Testis (tissue), 3 donors: ENCODE measurements around the gene WNK1. TPM values are rescaled to one million over a fixed set of nuclear protein-coding genes. Genes with fewer than 3 reads are reported as not detected.

ENCODE experiments used
- DNase-seq: peaks from one replicate; pipeline ENCODE4 v3.0.0-alpha.2; 2019
- H3K27ac ChIP-seq, 2 donors: fragments of 200-600 bp; sonication (generic); one replicate each; pipeline ENCODE4 v1.5.1; 2019
- H3K27me3 ChIP-seq: fragments of 200-600 bp; sonication (generic); one replicate; pipeline ENCODE4 v1.5.1; 2019
- H3K36me3 ChIP-seq: fragments of 200-600 bp; sonication (generic); one replicate; pipeline ENCODE4 v1.5.1; 2017; ENCODE audit warnings: low read depth; ENCODE audit errors: missing control alignments
- H3K4me1 ChIP-seq: fragments of 200-600 bp; sonication (generic); one replicate; pipeline ENCODE4 v1.5.1; 2019
- H3K4me3 ChIP-seq, 2 donors: fragments of 200-600 bp; sonication (generic); one replicate each; pipeline ENCODE4 v1.5.1; 2017 to 2019
- H3K9me3 ChIP-seq: fragments of 200-600 bp; sonication (generic); one replicate; pipeline ENCODE4 v1.5.1; 2017
- CTCF ChIP-seq, 3 experiments: fragments of 450-650 bp in 2 of 3; fragments of 200-600 bp in 1 of 3; sonication (generic) in 1 of 3; IDR thresholded peaks; one replicate each; pipeline ENCODE4 v1.5.1; 2016 to 2019; ENCODE audit warnings: antibody characterized with exemption in 3 of 3, mild to moderate bottlenecking in 2 of 3, moderate library complexity in 1 of 3
- POLR2A ChIP-seq: fragments of 450-650 bp; IDR thresholded peaks from one replicate; pipeline ENCODE4 v1.6.1; 2017; ENCODE audit warnings: antibody characterized with exemption, mild to moderate bottlenecking, moderate library complexity
- WGBS, 2 donors: methylation state at CpG; one replicate each; pipeline ENCODE4 v1.1.5; 2018; 5-methylcytosine and 5-hydroxymethylcytosine counted together
- intact Hi-C: fragments of 100-400 bp; cut with DNase I; formaldehyde crosslinking; loops from one replicate; pipeline ENCODE4 v1.15.1; 2023; ENCODE audit warnings: low total_unique reads
- polyA plus RNA-seq: library from polyadenylated mRNA; stranded (reverse); fragments of 350-450 nt; fragmentation: Illumina TruSeq; extraction: RNeasy Lipid Tissue Mini Kit (QIAGEN cat#74804); gene quantifications from one replicate; pipeline ENCODE4 v1.2.3, GENCODE V29; 2014; ENCODE audit warnings: low read depth, low replicate concordance; ENCODE audit not compliant: insufficient read depth
- total RNA-seq, 2 donors: library from RNA; depleted of rRNA; stranded (reverse); fragments of >200 nt; gene quantifications; one replicate each; pipeline ENCODE4 v1.2.3, GENCODE V29; 2016

WNK1 gene
- total and polyA plus RNA-seq, 3 donors from 2014 or later: 152 to 276 (median 259) TPM

DNA sequence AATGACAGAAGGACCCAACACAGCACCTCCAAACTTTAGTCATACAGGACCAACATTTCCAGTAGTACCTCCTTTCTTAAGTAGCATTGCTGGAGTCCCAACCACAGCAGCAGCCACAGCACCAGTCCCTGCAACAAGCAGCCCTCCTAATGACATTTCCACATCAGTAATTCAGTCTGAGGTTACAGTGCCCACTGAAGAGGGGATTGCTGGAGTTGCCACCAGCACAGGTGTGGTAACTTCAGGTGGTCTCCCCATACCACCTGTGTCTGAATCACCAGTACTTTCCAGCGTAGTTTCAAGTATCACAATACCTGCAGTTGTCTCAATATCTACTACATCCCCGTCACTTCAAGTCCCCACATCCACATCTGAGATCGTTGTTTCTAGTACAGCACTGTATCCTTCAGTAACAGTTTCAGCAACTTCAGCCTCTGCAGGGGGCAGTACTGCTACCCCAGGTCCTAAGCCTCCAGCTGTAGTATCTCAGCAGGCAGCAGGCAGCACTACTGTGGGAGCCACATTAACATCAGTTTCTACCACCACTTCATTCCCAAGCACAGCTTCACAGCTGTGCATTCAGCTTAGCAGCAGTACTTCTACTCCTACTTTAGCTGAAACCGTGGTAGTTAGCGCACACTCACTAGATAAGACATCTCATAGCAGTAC is 132.5 kb downstream of the WNK1 start:
- intact Hi-C loops: no loop called here
- TF ChIP-seq CTCF (IDR thresholded peaks at IDR 0.05) (no peak), POLR2A (no peak)
- no peaks in the 10 kb centered on the region for H3K36me3 ChIP-seq

GRCh38 chr12:885701-886100 is 133.3 kb downstream of the WNK1 start:
- no peaks in the 10 kb centered on the region for H3K36me3 ChIP-seq
- DNase-seq: no peak
- H3K4me1 ChIP-seq: no peaks in the 10 kb centered on the region
- 97% methylated on average over 2 of the region's 2 CpGs for WGBS, 2 donors
- no peak for TF ChIP-seq CTCF (IDR thresholded peaks at IDR 0.05)
- no peak for TF ChIP-seq POLR2A
- H3K4me3 ChIP-seq: no peak overlapping the region
- no peaks in the 10 kb centered on the region for H3K27me3 ChIP-seq
- no peaks in the 10 kb centered on the region for H3K9me3 ChIP-seq
- intact Hi-C loops: no loop called here
- no peak overlapping the region for H3K27ac ChIP-seq

More for the DNA sequence above, 132.5 kb downstream of the WNK1 start:
- no peak for DNase-seq
- H3K27me3 ChIP-seq: no peaks in the 10 kb centered on the region
- H3K9me3 ChIP-seq: no peaks in the 10 kb centered on the region
- no peak overlapping the region for H3K4me3 ChIP-seq
- no peak overlapping the region for H3K27ac ChIP-seq
- WGBS, 2 donors: 89 to 92% methylated on average over 5 of the region's 5 CpGs
- no peaks in the 10 kb centered on the region for H3K4me1 ChIP-seq

DNA sequence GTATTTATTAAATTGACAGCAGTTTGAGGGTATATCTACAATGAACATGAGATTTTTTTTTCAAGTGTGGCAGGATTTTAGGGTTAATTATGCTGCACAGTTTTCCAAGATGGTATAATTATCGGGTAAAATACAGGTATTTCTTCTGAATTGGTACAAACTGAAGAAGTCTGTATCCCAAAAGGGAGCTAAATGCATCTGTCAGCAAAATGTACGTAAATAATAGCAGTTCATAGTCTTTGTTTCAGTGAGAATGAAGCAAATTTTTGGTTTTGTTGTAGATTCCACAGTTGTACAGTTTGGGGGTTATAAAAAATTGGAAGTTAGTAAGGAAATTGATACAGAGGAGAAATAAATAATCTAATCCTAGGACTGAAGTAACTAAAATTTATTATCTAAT is 133.8 kb downstream of the WNK1 start:
- H3K4me3 ChIP-seq: no peak overlapping the region
- 92 to 96% methylated on average over 2 of the region's 2 CpGs for WGBS, 2 donors
- no peaks in the 10 kb centered on the region for H3K27me3 ChIP-seq
- no peak for TF ChIP-seq CTCF (IDR thresholded peaks at IDR 0.05)
- no peak for TF ChIP-seq POLR2A
- no peak for DNase-seq
- no peaks in the 10 kb centered on the region for H3K9me3 ChIP-seq
- no peaks in the 10 kb centered on the region for H3K4me1 ChIP-seq
- H3K36me3 ChIP-seq: no peaks in the 10 kb centered on the region
- H3K27ac ChIP-seq: no peak overlapping the region
- intact Hi-C loops: no loop called here

GRCh38 chr12:894226-894625 is 141.8 kb downstream of the WNK1 start:
- intact Hi-C loops: no loop called here

More at GRCh38 chr12:894226-894625, 141.8 kb downstream of the WNK1 start:
- H3K27me3 ChIP-seq: no peaks in the 10 kb centered on the region
- no peak overlapping the region for H3K4me3 ChIP-seq
- H3K27ac ChIP-seq: no peak overlapping the region
- no peaks in the 10 kb centered on the region for H3K9me3 ChIP-seq
- no peaks in the 10 kb centered on the region for H3K4me1 ChIP-seq
- DNase-seq: no peak
- no peaks in the 10 kb centered on the region for H3K36me3 ChIP-seq
- TF ChIP-seq CTCF (IDR thresholded peaks at IDR 0.05) (no peak), POLR2A (no peak)
